LNCaP clone FGC (cell line): Measurements from ENCODE around the gene MROH9.
A peak's percentile ranks its signal among the peaks of the same experiment; 100 is the strongest.

Experiments
- DNase-seq: peaks from one replicate; pipeline ENCODE4 v3.0.0-alpha.2; 2011; ENCODE audit warnings: low read depth
- H3K4me3 ChIP-seq: 2 replicates; pipeline ENCODE4 v1.5.1; 2011; ENCODE audit warnings: mild to moderate bottlenecking, low read depth, low read length, control low read depth
- TF ChIP-seq, protein P1 (sequence below): IDR thresholded peaks from 2 replicates; pipeline ENCODE4 v1.5.1; 2012; ENCODE audit warnings: mild to moderate bottlenecking; ENCODE audit not compliant: control insufficient read depth, insufficient read depth; ENCODE audit errors: extremely low read depth

MROH9 gene

DNA sequence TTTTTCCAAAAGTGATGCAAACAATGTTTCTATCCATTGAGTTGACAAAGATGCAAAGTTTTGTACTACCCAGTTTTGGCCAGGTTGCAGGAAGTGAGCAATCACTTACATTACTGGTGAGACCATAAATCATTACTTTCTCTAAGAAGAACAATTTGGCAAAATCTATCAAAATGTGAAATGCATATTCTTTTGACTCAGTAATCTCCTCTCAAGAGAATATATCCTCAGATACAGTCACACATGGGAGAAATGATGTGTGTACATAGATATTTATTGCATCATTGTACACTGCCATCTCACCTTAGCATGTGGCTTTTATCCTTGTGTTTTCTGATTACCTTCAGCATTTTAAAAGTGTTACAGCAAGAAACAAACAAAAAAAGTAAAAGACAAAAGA lies 103.0 kb downstream of the MROH9 start:
- TF ChIP-seq, protein P1, sequence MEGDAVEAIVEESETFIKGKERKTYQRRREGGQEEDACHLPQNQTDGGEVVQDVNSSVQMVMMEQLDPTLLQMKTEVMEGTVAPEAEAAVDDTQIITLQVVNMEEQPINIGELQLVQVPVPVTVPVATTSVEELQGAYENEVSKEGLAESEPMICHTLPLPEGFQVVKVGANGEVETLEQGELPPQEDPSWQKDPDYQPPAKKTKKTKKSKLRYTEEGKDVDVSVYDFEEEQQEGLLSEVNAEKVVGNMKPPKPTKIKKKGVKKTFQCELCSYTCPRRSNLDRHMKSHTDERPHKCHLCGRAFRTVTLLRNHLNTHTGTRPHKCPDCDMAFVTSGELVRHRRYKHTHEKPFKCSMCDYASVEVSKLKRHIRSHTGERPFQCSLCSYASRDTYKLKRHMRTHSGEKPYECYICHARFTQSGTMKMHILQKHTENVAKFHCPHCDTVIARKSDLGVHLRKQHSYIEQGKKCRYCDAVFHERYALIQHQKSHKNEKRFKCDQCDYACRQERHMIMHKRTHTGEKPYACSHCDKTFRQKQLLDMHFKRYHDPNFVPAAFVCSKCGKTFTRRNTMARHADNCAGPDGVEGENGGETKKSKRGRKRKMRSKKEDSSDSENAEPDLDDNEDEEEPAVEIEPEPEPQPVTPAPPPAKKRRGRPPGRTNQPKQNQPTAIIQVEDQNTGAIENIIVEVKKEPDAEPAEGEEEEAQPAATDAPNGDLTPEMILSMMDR, result no peak

DNA sequence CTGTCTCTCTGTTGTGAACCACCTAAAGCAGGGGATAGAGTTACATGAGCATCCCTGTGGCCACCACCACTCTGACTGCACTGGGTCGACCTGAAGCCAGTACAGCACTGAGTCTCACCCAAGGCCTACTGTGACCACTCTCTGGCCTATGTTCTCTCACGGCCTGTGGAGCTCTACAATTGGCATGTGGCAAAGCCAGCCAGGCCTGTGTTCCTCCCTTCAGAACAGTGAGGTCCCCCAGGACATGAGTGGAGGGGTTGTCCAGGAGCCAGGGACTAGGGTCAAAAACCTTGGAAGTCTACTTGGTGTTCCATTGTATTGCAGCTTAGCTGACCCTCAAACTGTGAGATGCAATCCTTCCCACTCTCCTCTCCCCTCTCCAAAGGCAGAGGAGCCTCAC lies 112.7 kb downstream of the MROH9 start:
- no peak overlapping the region for H3K4me3 ChIP-seq
- TF ChIP-seq, protein P1, result no peak
- DNase-seq, result no peak

More for the DNA sequence above, 103.0 kb downstream of the MROH9 start:
- no peak for DNase-seq
- H3K4me3 ChIP-seq, result no peak overlapping the region

DNA sequence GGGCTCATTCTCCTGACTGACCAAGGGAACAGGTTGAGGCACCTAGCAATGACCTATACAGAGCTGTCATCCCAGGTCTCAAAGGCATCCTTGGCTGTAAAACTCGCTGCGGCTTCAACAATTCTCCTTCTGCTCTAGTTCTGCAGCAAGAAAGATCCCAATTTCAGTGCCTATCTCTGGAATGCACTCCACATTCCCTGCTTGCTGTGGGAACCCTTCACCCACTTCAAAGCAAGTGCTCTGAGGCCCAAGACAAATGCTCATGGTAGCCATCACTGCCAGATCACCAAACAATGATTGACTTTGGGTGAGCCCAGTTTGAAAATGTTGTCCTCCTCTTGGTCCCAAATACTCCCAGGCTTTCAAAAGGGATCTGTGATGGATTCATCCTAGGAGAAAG lies 117.6 kb downstream of the MROH9 start:
- no peak for DNase-seq
- TF ChIP-seq, protein P1, result no peak
- H3K4me3 ChIP-seq, result no peak overlapping the region

DNA sequence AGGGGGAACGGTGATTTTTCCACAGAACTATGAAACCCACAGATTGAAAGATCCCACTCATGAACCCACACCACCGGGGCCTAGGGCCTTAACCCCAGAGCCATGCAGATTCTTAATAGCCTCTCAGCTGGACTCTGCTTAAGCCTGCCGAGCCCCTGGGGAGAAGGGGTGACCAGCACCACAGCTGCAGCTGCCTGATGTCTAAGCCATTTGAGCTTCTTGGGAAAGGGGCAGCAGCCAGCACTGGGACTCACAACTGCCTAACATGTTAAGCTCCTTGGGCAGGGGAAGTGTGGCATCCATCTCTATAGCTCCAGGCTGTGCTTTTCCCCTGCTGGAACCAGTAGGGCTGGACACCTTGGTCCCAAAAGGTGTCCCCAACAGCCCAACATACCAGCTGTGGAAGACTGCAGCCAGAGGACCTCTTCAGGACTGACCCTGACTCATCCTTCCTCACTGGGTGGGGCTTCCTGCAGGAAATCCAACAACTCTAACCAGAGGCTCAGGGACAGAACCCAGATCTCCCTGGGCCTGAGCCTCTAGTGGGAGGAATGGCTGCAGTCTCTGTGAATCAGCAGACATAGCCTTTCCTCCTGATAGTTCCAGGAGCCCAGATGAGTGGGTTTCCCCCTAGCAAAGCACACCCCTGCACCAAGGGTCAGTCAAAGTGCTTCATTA lies 120.8 kb downstream of the MROH9 start:
- TF ChIP-seq, protein P1, result no peak
- DNase-seq, result no peak
- no peak overlapping the region for H3K4me3 ChIP-seq

DNA sequence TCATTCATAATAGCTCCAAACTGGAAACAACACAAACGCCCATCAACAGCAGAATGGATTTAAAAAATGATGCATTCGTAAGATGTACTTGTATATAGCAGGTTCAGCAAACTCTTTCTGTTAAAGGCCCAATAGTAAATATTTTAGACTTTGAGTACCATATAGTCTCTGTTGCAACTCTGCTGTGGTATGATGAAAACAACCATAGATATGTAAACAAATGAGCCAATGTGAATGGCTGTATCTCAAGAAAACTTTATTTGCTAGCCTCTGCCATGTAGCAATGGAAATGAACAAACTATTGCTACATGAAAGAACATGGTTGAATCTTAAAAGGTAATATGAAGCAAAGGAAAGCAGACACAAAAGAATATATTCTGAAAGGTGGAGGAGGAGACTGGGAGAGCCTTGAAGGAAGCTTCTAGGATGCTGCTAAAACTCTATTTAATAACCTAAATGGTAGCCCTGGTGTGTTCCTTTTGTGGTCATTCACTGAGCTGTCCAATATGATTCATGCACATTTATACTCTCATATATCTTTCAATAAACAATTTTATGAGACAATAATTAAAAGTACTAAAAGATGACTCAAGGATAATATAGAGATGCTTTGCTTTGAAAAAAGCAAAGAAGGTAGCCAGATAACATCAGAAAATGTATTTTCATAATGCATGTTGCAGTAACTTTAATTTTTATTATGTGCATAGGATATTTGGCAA lies 126.2 kb downstream of the MROH9 start:
- no peak overlapping the region for H3K4me3 ChIP-seq
- TF ChIP-seq, protein P1, result no peak
- peak; percentile 53 for DNase-seq

DNA sequence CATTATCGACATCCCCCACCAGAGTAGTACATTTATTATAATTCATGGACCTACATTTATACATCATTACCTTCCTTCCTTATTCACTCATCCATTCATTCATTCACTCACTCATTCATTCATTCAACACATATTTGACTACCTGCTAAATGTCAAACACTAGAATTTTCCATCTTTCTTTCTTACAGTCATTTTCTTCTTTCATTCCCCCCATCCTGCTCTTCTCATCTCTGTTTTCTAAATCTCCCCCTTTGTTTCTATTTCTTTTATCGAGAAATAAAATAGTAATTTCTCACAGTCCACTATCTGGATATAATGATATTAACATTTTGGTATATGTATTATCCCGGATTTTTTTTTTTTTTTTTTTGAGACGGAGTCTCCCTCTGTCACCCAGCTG lies 127.6 kb downstream of the MROH9 start:
- TF ChIP-seq, protein P1, result no peak
- no peak for DNase-seq

More for the DNA sequence above, 127.6 kb downstream of the MROH9 start:
- H3K4me3 ChIP-seq, result no peak overlapping the region
